OCI-LY3 (cell line): ENCODE measurements around the gene INTS4.

Experiments
- H2AFZ ChIP-seq: fragments of 200-600, 300-600 bp; shearing (Covaris generic); 2 replicates; pipeline ENCODE4 v1.6.0; 2014; ENCODE audit warnings: antibody characterized with exemption, low read depth, low read length
- H3K27ac ChIP-seq: fragments of 200-600, 300-600 bp; sonication (generic); 2 replicates; pipeline ENCODE4 v1.5.1; 2014; ENCODE audit warnings: mild to moderate bottlenecking, low read length, moderate library complexity, mixed read lengths
- H3K27me3 ChIP-seq: fragments of 200-600, 300-600 bp; sonication (generic); 2 replicates; pipeline ENCODE4 v1.6.1; 2014; ENCODE audit warnings: low read depth, low read length, mixed read lengths
- H3K36me3 ChIP-seq: fragments of 200-600, 300-600 bp; sonication (generic); replicated peaks from 2 replicates; pipeline ENCODE3; 2014; ENCODE audit warnings: low read depth, low read length, mixed read lengths
- H3K4me1 ChIP-seq: fragments of 300-600, 200-600 bp; sonication (generic); 2 replicates; pipeline ENCODE4 v1.6.1; 2014; ENCODE audit warnings: low read length, mixed read lengths
- H3K4me2 ChIP-seq: fragments of 200-600, 300-600 bp; sonication (generic); 2 replicates; pipeline ENCODE4 v1.6.1; 2014; ENCODE audit warnings: low read length, mixed read lengths
- H3K4me3 ChIP-seq: fragments of 300-600, 200-600 bp; sonication (generic); 2 replicates; pipeline ENCODE4 v1.5.1; 2014; ENCODE audit warnings: antibody characterized with exemption, mild to moderate bottlenecking, low read length, moderate library complexity
- H3K79me2 ChIP-seq: fragments of 300-600, 200-600 bp; shearing (Covaris generic); 2 replicates; pipeline ENCODE4 v1.6.1; 2014; ENCODE audit warnings: mild to moderate bottlenecking, low read length, mixed read lengths
- H3K9ac ChIP-seq: fragments of 300-600, 200-600 bp; shearing (Covaris generic); 2 replicates; pipeline ENCODE4 v1.6.0; 2014; ENCODE audit warnings: mild to moderate bottlenecking, low read length, moderate library complexity
- H3K9me3 ChIP-seq: fragments of 200-600, 300-600 bp; shearing (Covaris generic); 2 replicates; pipeline ENCODE4 v1.6.1; 2014; ENCODE audit warnings: low read length, mixed read lengths; ENCODE audit not compliant: insufficient read depth
- H4K20me1 ChIP-seq: fragments of 200-600, 300-600 bp; sonication (generic); 2 replicates; pipeline ENCODE4 v1.6.1; 2016; ENCODE audit warnings: low read length, mixed read lengths; ENCODE audit not compliant: insufficient read depth
- CTCF ChIP-seq: fragments of 200-600, 300-600 bp; sonication (generic); IDR thresholded peaks from 2 replicates; pipeline ENCODE4 v1.5.1; 2014; ENCODE audit warnings: antibody characterized with exemption, low read length, low read depth
- EZH2phosphoT487 ChIP-seq: fragments of 200-600 bp; shearing (Covaris generic); IDR thresholded peaks from 2 replicates; pipeline ENCODE4 v1.6.1; 2018; ENCODE audit warnings: antibody characterized with exemption, mixed run types, low read depth

Gene INTS4

GRCh38 chr11:78027759-78028158 lies 33.3 kb upstream of the INTS4 start:
- Histone ChIP-seq H3K4me2 (no peak overlapping the region), H3K79me2 (no peaks in the 10 kb centered on the region), H3K27ac (no peak overlapping the region), H3K9ac (no peak overlapping the region), H3K36me3 (no peaks in the 10 kb centered on the region), H2AFZ (no peak overlapping the region), H3K27me3 (no peaks in the 10 kb centered on the region), H4K20me1 (no peaks in the 10 kb centered on the region), H3K4me3 (no peak overlapping the region), H3K4me1 (peaks cover 4% of the 10 kb centered on the region; the same call in 1 of the 2 replicates), H3K9me3 (no peaks in the 10 kb centered on the region)
- TF ChIP-seq EZH2phosphoT487 (no peak), CTCF (no peak)

GRCh38 chr11:78025378-78025777 lies 30.9 kb upstream of the INTS4 start:
- Histone ChIP-seq H3K4me2 (no peak overlapping the region), H3K9ac (no peak overlapping the region), H3K4me1 (peaks cover 4% of the 10 kb centered on the region; the same call in 1 of the 2 replicates), H3K27ac (no peak overlapping the region), H3K9me3 (no peaks in the 10 kb centered on the region), H3K36me3 (no peaks in the 10 kb centered on the region), H3K27me3 (0 out of 2 replicates have a peak, but pooled peaks cover 3% of the 10 kb centered on the region), H3K4me3 (no peak overlapping the region), H3K79me2 (no peaks in the 10 kb centered on the region), H2AFZ (no peak overlapping the region), H4K20me1 (no peaks in the 10 kb centered on the region)
- TF ChIP-seq EZH2phosphoT487: no peak
- TF ChIP-seq CTCF: no peak

- TF ChIP-seq EZH2phosphoT487 (no peak), CTCF (no peak)
- H3K4me2 ChIP-seq: no peak overlapping the region
- no peak overlapping the region for H3K9ac ChIP-seq
- H3K9me3 ChIP-seq: no peaks in the 10 kb centered on the region
- H3K79me2 ChIP-seq: no peaks in the 10 kb centered on the region
- H3K36me3 ChIP-seq: no peaks in the 10 kb centered on the region
- no peak overlapping the region for H3K4me3 ChIP-seq
- no peak overlapping the region for H3K27ac ChIP-seq
- peaks cover 4% of the 10 kb centered on the region; the same call in 1 of the 2 replicates for H3K4me1 ChIP-seq
- H3K27me3 ChIP-seq: 0 out of 2 replicates have a peak, but pooled peaks cover 3% of the 10 kb centered on the region
- no peaks in the 10 kb centered on the region for H4K20me1 ChIP-seq
- no peak overlapping the region for H2AFZ ChIP-seq
Measured at GRCh38 chr11:78023426-78023825, 29.0 kb upstream of the INTS4 start.

- Histone ChIP-seq H4K20me1 (no peaks in the 10 kb centered on the region), H3K79me2 (no peaks in the 10 kb centered on the region), H3K9ac (no peak within 1 kb of the TSS), H2AFZ (peak within 1 kb of the TSS; percentile 40; the same call in 1 of the 2 replicates), H3K27ac (no peak within 1 kb of the TSS), H3K4me3 (no peak within 1 kb of the TSS), H3K4me2 (no peak within 1 kb of the TSS), H3K27me3 (0 out of 2 replicates have a peak, but pooled peaks cover 3% of the 10 kb centered on the region), H3K4me1 (peaks cover 4% of the 10 kb centered on the region; the same call in 1 of the 2 replicates), H3K36me3 (no peaks in the 10 kb centered on the region), H3K9me3 (no peaks in the 10 kb centered on the region)
- no peak for TF ChIP-seq EZH2phosphoT487
- no peak for TF ChIP-seq CTCF
Measured at GRCh38 chr11:78022397-78023396, 28.2 kb upstream of the INTS4 start, which contains the start of gene KCTD14. TSS of gene KCTD14 (minus strand) at chr11:78023276. CDS start at chr11:78023249, 27 bp downstream.
